Measurements from ENCODE around the gene MCCC1. TPM values are rescaled to one million over a fixed set of nuclear protein-coding genes. Genes with fewer than 3 reads are reported as not detected.

MCCC1 gene
- total and polyA plus RNA-seq, 2 donors = 22.0 to 43.1 TPM

GRCh38 chr3:183098536-183099025 lies 715 bp downstream of the MCCC1 start:
- Histone ChIP-seq H3K36me3 (ENCODE audit: control insufficient read depth in 2 of 2, insufficient read depth in 2 of 2, low read length in 1 of 2) (peaks cover 0 to 7% of the 10 kb centered on the region in 2 donors), H3K27ac (ENCODE audit: low read depth in 1 of 2, low read length in 1 of 2) (peak overlapping the region; percentile 85 to 89), H3K4me1 (ENCODE audit: control insufficient read depth in 2 of 2, insufficient read depth in 2 of 2, low read length in 2 of 2) (peaks cover 0 to 14% of the 10 kb centered on the region in 2 donors), H3K9me3 (ENCODE audit: control insufficient read depth in 2 of 2, insufficient read depth in 1 of 2, low read length in 1 of 2) (peaks cover 0 to 4% of the 10 kb centered on the region in 2 donors), H3K4me3 (ENCODE audit: low read length in 2 of 2) (peak overlapping the region; percentile 90 to 96), H3K27me3 (ENCODE audit: control insufficient read depth in 2 of 2, insufficient read depth in 1 of 2, low read length in 1 of 2) (no peaks in the 10 kb centered on the region)
- peak in 2 of 9 donors; percentile 30 to 59 for DNase-seq (ENCODE audit: low read depth in 6 of 9, low spot score in 9 of 9)
- 8% methylated on average over 8 of the region's 8 CpGs for WGBS

GRCh38 chr3:183094711-183095110 lies 4.6 kb downstream of the MCCC1 start:
- DNase-seq (ENCODE audit: low read depth in 6 of 9, low spot score in 9 of 9) = no peak
- Histone ChIP-seq H3K27ac (ENCODE audit: low read depth in 1 of 2, low read length in 1 of 2) (no peak overlapping the region), H3K4me3 (ENCODE audit: low read length in 2 of 2) (no peak overlapping the region), H3K36me3 (ENCODE audit: control insufficient read depth in 2 of 2, insufficient read depth in 2 of 2, low read length in 1 of 2) (peaks cover 16 to 32% of the 10 kb centered on the region in 2 donors), H3K9me3 (ENCODE audit: control insufficient read depth in 2 of 2, insufficient read depth in 1 of 2, low read length in 1 of 2) (peaks cover 0 to 4% of the 10 kb centered on the region in 2 donors), H3K27me3 (ENCODE audit: control insufficient read depth in 2 of 2, insufficient read depth in 1 of 2, low read length in 1 of 2) (no peaks in the 10 kb centered on the region), H3K4me1 (ENCODE audit: control insufficient read depth in 2 of 2, insufficient read depth in 2 of 2, low read length in 2 of 2) (peaks cover 0 to 14% of the 10 kb centered on the region in 2 donors)
- WGBS = 99% methylated on average over 4 of the region's 4 CpGs

GRCh38 chr3:183092256-183092655 lies 7.0 kb downstream of the MCCC1 start:
- H3K4me1 ChIP-seq (ENCODE audit: control insufficient read depth in 2 of 2, insufficient read depth in 2 of 2, low read length in 2 of 2) = no peaks in the 10 kb centered on the region
- no peak overlapping the region for H3K27ac ChIP-seq (ENCODE audit: low read depth in 1 of 2, low read length in 1 of 2)
- WGBS = over 99% methylated on average over 8 of the region's 8 CpGs
- H3K9me3 ChIP-seq (ENCODE audit: control insufficient read depth in 2 of 2, insufficient read depth in 1 of 2, low read length in 1 of 2) = no peaks in the 10 kb centered on the region
- no peak overlapping the region for H3K4me3 ChIP-seq (ENCODE audit: low read length in 2 of 2)
- no peaks in the 10 kb centered on the region for H3K27me3 ChIP-seq (ENCODE audit: control insufficient read depth in 2 of 2, insufficient read depth in 1 of 2, low read length in 1 of 2)
- no peak for DNase-seq (ENCODE audit: low read depth in 6 of 9, low spot score in 9 of 9)
- H3K36me3 ChIP-seq (ENCODE audit: control insufficient read depth in 2 of 2, insufficient read depth in 2 of 2, low read length in 1 of 2) = peaks cover 31 to 47% of the 10 kb centered on the region in 2 donors

- Histone ChIP-seq H3K9me3 (ENCODE audit: control insufficient read depth in 2 of 2, insufficient read depth in 1 of 2, low read length in 1 of 2) (no peaks in the 10 kb centered on the region), H3K4me3 (ENCODE audit: low read length in 2 of 2) (no peak overlapping the region), H3K27ac (ENCODE audit: low read depth in 1 of 2, low read length in 1 of 2) (no peak overlapping the region), H3K36me3 (ENCODE audit: control insufficient read depth in 2 of 2, insufficient read depth in 2 of 2, low read length in 1 of 2) (peaks cover 49 to 74% of the 10 kb centered on the region in 2 donors), H3K4me1 (ENCODE audit: control insufficient read depth in 2 of 2, insufficient read depth in 2 of 2, low read length in 2 of 2) (no peaks in the 10 kb centered on the region), H3K27me3 (ENCODE audit: control insufficient read depth in 2 of 2, insufficient read depth in 1 of 2, low read length in 1 of 2) (no peaks in the 10 kb centered on the region)
- 98% methylated on average over 2 of the region's 2 CpGs for WGBS
- DNase-seq (ENCODE audit: low read depth in 6 of 9, low spot score in 9 of 9) = no peak
Observed at GRCh38 chr3:183087184-183087583, 12.1 kb downstream of the MCCC1 start.

GRCh38 chr3:183085634-183086390 lies 13.5 kb downstream of the MCCC1 start:
- WGBS = 95% methylated on average over 9 of the region's 9 CpGs
- peak in 5 of 9 donors; percentile 5 to 47 (median 12) for DNase-seq (ENCODE audit: low read depth in 6 of 9, low spot score in 9 of 9)
- no peaks in the 10 kb centered on the region for H3K27me3 ChIP-seq (ENCODE audit: control insufficient read depth in 2 of 2, insufficient read depth in 1 of 2, low read length in 1 of 2)
- H3K4me1 ChIP-seq (ENCODE audit: control insufficient read depth in 2 of 2, insufficient read depth in 2 of 2, low read length in 2 of 2) = no peaks in the 10 kb centered on the region
- H3K27ac ChIP-seq (ENCODE audit: low read depth in 1 of 2, low read length in 1 of 2) = no peak overlapping the region
- H3K36me3 ChIP-seq (ENCODE audit: control insufficient read depth in 2 of 2, insufficient read depth in 2 of 2, low read length in 1 of 2) = peaks cover 49 to 73% of the 10 kb centered on the region in 2 donors
- no peaks in the 10 kb centered on the region for H3K9me3 ChIP-seq (ENCODE audit: control insufficient read depth in 2 of 2, insufficient read depth in 1 of 2, low read length in 1 of 2)
- no peak overlapping the region for H3K4me3 ChIP-seq (ENCODE audit: low read length in 2 of 2)

GRCh38 chr3:183082355-183082915 lies 16.9 kb downstream of the MCCC1 start:
- no peaks in the 10 kb centered on the region for H3K4me1 ChIP-seq (ENCODE audit: control insufficient read depth in 2 of 2, insufficient read depth in 2 of 2, low read length in 2 of 2)
- 99% methylated on average over 9 of the region's 9 CpGs for WGBS
- no peaks in the 10 kb centered on the region for H3K27me3 ChIP-seq (ENCODE audit: control insufficient read depth in 2 of 2, insufficient read depth in 1 of 2, low read length in 1 of 2)
- H3K36me3 ChIP-seq (ENCODE audit: control insufficient read depth in 2 of 2, insufficient read depth in 2 of 2, low read length in 1 of 2) = peaks cover 37 to 66% of the 10 kb centered on the region in 2 donors
- no peak overlapping the region for H3K4me3 ChIP-seq (ENCODE audit: low read length in 2 of 2)
- no peak for DNase-seq (ENCODE audit: low read depth in 6 of 9, low spot score in 9 of 9)
- H3K9me3 ChIP-seq (ENCODE audit: control insufficient read depth in 2 of 2, insufficient read depth in 1 of 2, low read length in 1 of 2) = peaks cover 1 to 14% of the 10 kb centered on the region in 2 donors
- no peak overlapping the region for H3K27ac ChIP-seq (ENCODE audit: low read depth in 1 of 2, low read length in 1 of 2)

- Histone ChIP-seq H3K4me3 (ENCODE audit: low read length in 2 of 2) (no peak overlapping the region), H3K9me3 (ENCODE audit: control insufficient read depth in 2 of 2, insufficient read depth in 1 of 2, low read length in 1 of 2) (peaks cover 1 to 14% of the 10 kb centered on the region in 2 donors), H3K27me3 (ENCODE audit: control insufficient read depth in 2 of 2, insufficient read depth in 1 of 2, low read length in 1 of 2) (no peaks in the 10 kb centered on the region), H3K4me1 (ENCODE audit: control insufficient read depth in 2 of 2, insufficient read depth in 2 of 2, low read length in 2 of 2) (no peaks in the 10 kb centered on the region), H3K36me3 (ENCODE audit: control insufficient read depth in 2 of 2, insufficient read depth in 2 of 2, low read length in 1 of 2) (peaks cover 33 to 60% of the 10 kb centered on the region in 2 donors), H3K27ac (ENCODE audit: low read depth in 1 of 2, low read length in 1 of 2) (no peak overlapping the region)
- no peak for DNase-seq (ENCODE audit: low read depth in 6 of 9, low spot score in 9 of 9)
- 97% methylated on average over 6 of the region's 6 CpGs for WGBS
Observed at GRCh38 chr3:183081459-183082183, 17.7 kb downstream of the MCCC1 start.

GRCh38 chr3:183080628-183081027 lies 18.7 kb downstream of the MCCC1 start:
- DNase-seq (ENCODE audit: low read depth in 6 of 9, low spot score in 9 of 9) = no peak
- H3K36me3 ChIP-seq (ENCODE audit: control insufficient read depth in 2 of 2, insufficient read depth in 2 of 2, low read length in 1 of 2) = peaks cover 23 to 50% of the 10 kb centered on the region in 2 donors

GRCh38 chr3:183074881-183075280 lies 24.4 kb downstream of the MCCC1 start:
- Histone ChIP-seq H3K4me3 (ENCODE audit: low read length in 2 of 2) (no peak overlapping the region), H3K9me3 (ENCODE audit: control insufficient read depth in 2 of 2, insufficient read depth in 1 of 2, low read length in 1 of 2) (peaks cover 1 to 17% of the 10 kb centered on the region in 2 donors), H3K4me1 (ENCODE audit: control insufficient read depth in 2 of 2, insufficient read depth in 2 of 2, low read length in 2 of 2) (no peaks in the 10 kb centered on the region), H3K27ac (ENCODE audit: low read depth in 1 of 2, low read length in 1 of 2) (no peak overlapping the region), H3K36me3 (ENCODE audit: control insufficient read depth in 2 of 2, insufficient read depth in 2 of 2, low read length in 1 of 2) (peaks cover 11 to 26% of the 10 kb centered on the region in 2 donors), H3K27me3 (ENCODE audit: control insufficient read depth in 2 of 2, insufficient read depth in 1 of 2, low read length in 1 of 2) (no peaks in the 10 kb centered on the region)
- no peak for DNase-seq (ENCODE audit: low read depth in 6 of 9, low spot score in 9 of 9)
- 97% methylated on average over 2 of the region's 2 CpGs for WGBS

More at GRCh38 chr3:183080628-183081027, 18.7 kb downstream of the MCCC1 start:
- H3K4me3 ChIP-seq (ENCODE audit: low read length in 2 of 2) = no peak overlapping the region
- no peaks in the 10 kb centered on the region for H3K4me1 ChIP-seq (ENCODE audit: control insufficient read depth in 2 of 2, insufficient read depth in 2 of 2, low read length in 2 of 2)
- no peaks in the 10 kb centered on the region for H3K27me3 ChIP-seq (ENCODE audit: control insufficient read depth in 2 of 2, insufficient read depth in 1 of 2, low read length in 1 of 2)
- no peak overlapping the region for H3K27ac ChIP-seq (ENCODE audit: low read depth in 1 of 2, low read length in 1 of 2)
- over 99% methylated on average over 3 of the region's 3 CpGs for WGBS
- H3K9me3 ChIP-seq (ENCODE audit: control insufficient read depth in 2 of 2, insufficient read depth in 1 of 2, low read length in 1 of 2) = peaks cover 1 to 15% of the 10 kb centered on the region in 2 donors

Data from thymus (tissue), 11 donors.